SK-N-SH (cell line): ENCODE results near the gene SUCLG2. TPM values are rescaled to one million over a fixed set of nuclear protein-coding genes. Genes with fewer than 3 reads are reported as not detected.

Experiments
- CTCF ChIA-PET: fragments of 300-600, 350-600 bp; formaldehyde crosslinking; extraction: SDS; loops from one replicate; lab custom pipeline; 2021; lab: Yijun Ruan, JAX
- POLR2A ChIA-PET: fragments of 350-600 bp; sonication (Branson Sonifier 250); formaldehyde crosslinking; extraction: SDS; loops from one replicate; lab custom pipeline; 2020; ENCODE audit warnings: antibody characterized with exemption, inconsistent platforms; lab: Yijun Ruan, JAX
- DNase-seq: peaks from one replicate; pipeline ENCODE4 v3.0.0; 2012
- H2AFZ ChIP-seq: fragments of 200-600 bp; sonication (generic); 2 replicates; pipeline ENCODE4 v1.8.1; 2016; ENCODE audit warnings: antibody characterized with exemption, mild to moderate bottlenecking, low read depth
- H3F3A ChIP-seq: fragments of 200-600 bp; sonication (generic); replicated peaks from 2 replicates; pipeline ENCODE3; 2016; ENCODE audit warnings: antibody characterized with exemption, mild to moderate bottlenecking; ENCODE audit not compliant: insufficient read depth
- H3K27ac ChIP-seq, 2 experiments: fragments of 200-500 bp in 1 of 2; fragments of 200-600 bp in 1 of 2; sonication (Bioruptor generic) in 1 of 2; sonication (generic), shearing (Covaris generic) in 1 of 2; 2 replicates each; pipeline versions ENCODE4 v1.5.1 to v1.6.1; 2014 to 2016; ENCODE audit warnings: low read depth in 2 of 2, inconsistent platforms in 1 of 2, low read length in 1 of 2, mild to moderate bottlenecking in 1 of 2, mixed read lengths in 1 of 2
- H3K27me3 ChIP-seq: fragments of 200-600 bp; sonication (generic), shearing (Covaris generic); 2 replicates; pipeline ENCODE4 v1.6.1; 2016; ENCODE audit warnings: mixed run types; ENCODE audit not compliant: insufficient read depth
- H3K36me3 ChIP-seq, 2 experiments: fragments of 200-500 bp in 1 of 2; fragments of 200-600 bp in 1 of 2; sonication (Bioruptor generic) in 1 of 2; sonication (generic) in 1 of 2; replicated peaks in 1 of 2; 2 replicates each; pipeline versions ENCODE3 to v1.5.1; 2014 to 2016; ENCODE audit warnings: low read length in 1 of 2, mild to moderate bottlenecking in 1 of 2; ENCODE audit not compliant: insufficient read depth in 2 of 2, control insufficient read depth in 1 of 2
- H3K4me1 ChIP-seq, 2 experiments: fragments of 200-500 bp in 1 of 2; fragments of 200-600 bp in 1 of 2; sonication (Bioruptor generic) in 1 of 2; sonication (generic), shearing (Covaris generic) in 1 of 2; 2 replicates each; pipeline versions ENCODE4 v1.5.1 to v1.6.1; 2014 to 2016; ENCODE audit warnings: low read depth in 1 of 2, low read length in 1 of 2, mixed run types in 1 of 2; ENCODE audit not compliant: insufficient read depth in 2 of 2, control insufficient read depth in 1 of 2
- H3K4me2 ChIP-seq: fragments of 200-600 bp; sonication (generic), shearing (Covaris generic); 2 replicates; pipeline ENCODE4 v1.6.1; 2017; ENCODE audit warnings: mixed run types
- H3K4me3 ChIP-seq, 2 experiments: fragments of 200-500 bp in 1 of 2; fragments of 200-600 bp in 1 of 2; sonication (Bioruptor generic) in 1 of 2; sonication (generic), shearing (Covaris generic) in 1 of 2; 2 replicates each; pipeline versions ENCODE4 v1.5.1 to v1.8.1; 2014 to 2016; ENCODE audit warnings: low read depth in 2 of 2, inconsistent platforms in 1 of 2, low read length in 1 of 2, mild to moderate bottlenecking in 1 of 2, mixed read lengths in 1 of 2, moderate library complexity in 1 of 2
- H3K79me2 ChIP-seq: fragments of 200-600 bp; sonication (generic); 2 replicates; pipeline ENCODE4 v1.8.1; 2017; ENCODE audit warnings: mild to moderate bottlenecking; ENCODE audit not compliant: insufficient read depth
- H3K9ac ChIP-seq: fragments of 200-600 bp; sonication (generic); 2 replicates; pipeline ENCODE4 v1.6.1; 2017; ENCODE audit warnings: mixed run types
- H3K9me2 ChIP-seq: fragments of 200-600 bp; sonication (generic); 2 replicates; pipeline ENCODE4 v1.6.1; 2017; ENCODE audit warnings: mixed run types
- H3K9me3 ChIP-seq: fragments of 200-600 bp; sonication (generic); 2 replicates; pipeline ENCODE4 v1.6.1; 2017; ENCODE audit warnings: mixed run types, mild to moderate bottlenecking, moderate library complexity
- H4K20me1 ChIP-seq: fragments of 200-600 bp; sonication (generic); 2 replicates; pipeline ENCODE4 v1.6.1; 2017; ENCODE audit warnings: mild to moderate bottlenecking, mixed run types; ENCODE audit not compliant: insufficient read depth
- CHD2 ChIP-seq: fragments of 150-350 bp; IDR thresholded peaks from 2 replicates; pipeline ENCODE4 v1.6.1; 2018; ENCODE audit warnings: low read length; ENCODE audit not compliant: partially characterized antibody
- CTCF ChIP-seq: fragments of 200-600 bp; sonication (generic); IDR thresholded peaks from 2 replicates; pipeline ENCODE4 v1.6.1; 2017; ENCODE audit warnings: antibody characterized with exemption, mild to moderate bottlenecking, moderate library complexity
- EP300 ChIP-seq, 2 experiments: IDR thresholded peaks; 2 replicates each; pipeline versions ENCODE4 v1.4.0 to v1.6.1; 2012; ENCODE audit warnings: borderline replicate concordance in 1 of 2, low read depth in 1 of 2, low read length in 1 of 2
- EZH2phosphoT487 ChIP-seq: fragments of 200-600 bp; sonication (generic); IDR thresholded peaks from 2 replicates; pipeline ENCODE4 v1.6.1; 2017; ENCODE audit warnings: low read depth, mixed run types, mild to moderate bottlenecking, antibody characterized with exemption, moderate library complexity, borderline replicate concordance
- FOXJ3 ChIP-seq: sonication (generic); formaldehyde crosslinking; IDR thresholded peaks from 2 replicates; pipeline ENCODE4 v1.5.1; 2020; ENCODE audit warnings: mild to moderate bottlenecking, missing genetic modification reagents
- GATA2 ChIP-seq: sonication (generic); formaldehyde crosslinking; IDR thresholded peaks from 2 replicates; pipeline ENCODE4 v1.5.0; 2020; ENCODE audit warnings: mild to moderate bottlenecking, missing genetic modification reagents
- MAX ChIP-seq: IDR thresholded peaks from 2 replicates; pipeline ENCODE4 v1.4.0; 2012; ENCODE audit warnings: low read depth
- NRF1 ChIP-seq: IDR thresholded peaks from 2 replicates; pipeline ENCODE4 v1.6.1; 2012; ENCODE audit warnings: low read depth, mild to moderate bottlenecking, low read length
- POLR2AphosphoS5 ChIP-seq: IDR thresholded peaks from 2 replicates; pipeline ENCODE4 v1.6.1; 2012; ENCODE audit warnings: low read depth, low read length
- RAD21 ChIP-seq: IDR thresholded peaks from 2 replicates; pipeline ENCODE4 v1.6.1; 2012; ENCODE audit warnings: mild to moderate bottlenecking, low read length
- RCOR1 ChIP-seq: fragments of 150-350 bp; IDR thresholded peaks from 2 replicates; pipeline ENCODE4 v1.6.1; 2017; ENCODE audit warnings: antibody characterized with exemption, low read length
- RFX5 ChIP-seq: IDR thresholded peaks from 2 replicates; pipeline ENCODE4 v1.6.1; 2012; ENCODE audit warnings: mild to moderate bottlenecking, improper control_type of control experiment, low read length
- RXRA ChIP-seq: IDR thresholded peaks from 2 replicates; pipeline ENCODE4 v1.4.0; 2012; ENCODE audit warnings: low read depth, mild to moderate bottlenecking, borderline replicate concordance
- SIN3A ChIP-seq: IDR thresholded peaks from 2 replicates; pipeline ENCODE4 v1.6.1; 2012; ENCODE audit warnings: low read depth, mild to moderate bottlenecking, low read length, moderate library complexity, borderline replicate concordance
- SMC3 ChIP-seq: IDR thresholded peaks from 2 replicates; pipeline ENCODE4 v1.6.1; 2012; ENCODE audit warnings: low read depth, low read length, improper control_type of control experiment
- TAF1 ChIP-seq: IDR thresholded peaks from 2 replicates; pipeline ENCODE4 v1.6.1; 2012; ENCODE audit warnings: low read depth, mild to moderate bottlenecking, low read length, moderate library complexity, borderline replicate concordance
- TCF12 ChIP-seq: IDR thresholded peaks from 2 replicates; pipeline ENCODE4 v1.4.0; 2012
- USF2 ChIP-seq: fragments of 150-350 bp; IDR thresholded peaks from 2 replicates; pipeline ENCODE4 v1.6.1; 2017; ENCODE audit warnings: antibody characterized with exemption, low read length, low read depth, borderline replicate concordance
- YY1 ChIP-seq: IDR thresholded peaks from 2 replicates; pipeline ENCODE4 v1.4.0; 2012; ENCODE audit warnings: low read depth, mild to moderate bottlenecking
- WGBS: methylation state at CpG from one replicate; pipeline ENCODE4 v1.1.6; 2017; ENCODE audit warnings: low lambda C conversion rate; 5-methylcytosine and 5-hydroxymethylcytosine counted together
- polyA plus RNA-seq, 3 experiments: library from polyadenylated mRNA; depleted of rRNA; stranded (reverse); fragments of >200 nt; gene quantifications; 2 replicates each; pipeline ENCODE4 v1.2.3, GENCODE V29; 2012

The SUCLG2 gene
- polyA plus RNA-seq, 1 of the 3 experiments (the other 2 are of a cell fraction) = 20.2 TPM

GRCh38 chr3:67662733-67663132 lies 8.3 kb upstream of the SUCLG2 start:
- Histone ChIP-seq H3K36me3 (no peaks in the 10 kb centered on the region), H4K20me1 (no peaks in the 10 kb centered on the region), H3K9me2 (no peaks in the 10 kb centered on the region), H3K9me3 (no peaks in the 10 kb centered on the region), H3K4me1 (no peaks in the 10 kb centered on the region; a peak in 1 of 4 replicates), H2AFZ (no peak overlapping the region), H3K27me3 (no peaks in the 10 kb centered on the region), H3K9ac (no peak overlapping the region), H3K27ac (no peak overlapping the region), H3F3A (no peaks in the 10 kb centered on the region), H3K4me2 (no peak overlapping the region), H3K4me3 (no peak overlapping the region), H3K79me2 (no peaks in the 10 kb centered on the region)
- ChIA-PET POLR2A (no interaction called here), CTCF (no interaction called here)
- no peak for DNase-seq
- TF ChIP-seq GATA2 (CRISPR knock-in tag) (no peak), NRF1 (no peak), CTCF (no peak), RFX5 (no peak), SIN3A (no peak), EZH2phosphoT487 (no peak), RAD21 (no peak), FOXJ3 (CRISPR knock-in tag) (no peak), CHD2 (no peak), USF2 (no peak), RCOR1 (no peak), RXRA (no peak), TAF1 (no peak), MAX (no peak), EP300 (IDR thresholded peaks at IDR 0.05; ENCODE audit: borderline replicate concordance in 1 of 2, low read depth in 1 of 2, low read length in 1 of 2) (no peak), TCF12 (no peak), POLR2AphosphoS5 (no peak), YY1 (no peak), SMC3 (no peak)
- WGBS = 95% methylated on average over 3 of the region's 3 CpGs
